Activated T-cell treated with anti-CD3 and anti-CD28 coated beads, Interleukin-2, amount 50 U/mL, for 24 hours (primary cell): Measurements from ENCODE around the gene RFX2.
"Not testable (repeated sequence)": the region's sequence is repeated elsewhere in the genome, so short reads cannot be mapped to it uniquely, and the experiment has no call there.

ENCODE experiments used
- DNase-seq: peaks from one replicate; pipeline ENCODE4 v3.0.0-alpha.2; 2020
- H3K27ac Mint-ChIP-seq: 2 replicates; pipeline ENCODE4 v1.8.0; 2020; ENCODE audit warnings: mild to moderate bottlenecking, mixed read lengths
- H3K27me3 Mint-ChIP-seq: 2 replicates; pipeline ENCODE4 v1.8.0; 2020; ENCODE audit warnings: mixed read lengths
- H3K36me3 Mint-ChIP-seq: 2 replicates; pipeline ENCODE4 v1.8.0; 2020; ENCODE audit warnings: low read depth, mixed read lengths
- H3K4me1 Mint-ChIP-seq: 2 replicates; pipeline ENCODE4 v1.8.0; 2020; ENCODE audit warnings: low read depth, mixed read lengths
- H3K4me3 Mint-ChIP-seq: 2 replicates; pipeline ENCODE4 v1.8.0; 2020; ENCODE audit warnings: mild to moderate bottlenecking, moderate library complexity, mixed read lengths
- H3K9me3 Mint-ChIP-seq: 2 replicates; pipeline ENCODE4 v1.8.0; 2020; ENCODE audit warnings: mixed read lengths

RFX2 gene

DNA sequence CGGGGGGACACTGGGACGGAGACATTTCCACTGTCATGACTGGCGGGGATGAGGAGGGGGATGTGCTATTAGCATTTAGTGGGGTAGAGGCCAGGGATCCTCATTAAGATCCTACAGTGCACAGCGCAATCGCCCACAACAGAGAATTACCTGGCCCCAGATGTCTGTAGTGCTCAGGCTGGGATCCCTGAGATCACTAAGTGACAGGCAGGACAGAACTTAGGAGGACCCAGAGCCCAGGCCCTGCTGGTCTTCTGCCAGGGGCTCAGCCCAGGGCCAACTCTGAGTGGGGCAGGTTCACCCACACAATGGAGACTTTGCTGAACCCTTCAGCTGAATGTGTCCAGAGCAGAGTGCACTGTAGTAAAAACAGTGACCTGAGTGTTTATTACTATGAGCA is 136.9 kb downstream of the RFX2 start:
- Mint-ChIP-seq H3K4me3 (no peak overlapping the region), H3K9me3 (no peaks in the 10 kb centered on the region), H3K27ac (peak overlapping the region; percentile 50), H3K36me3 (peaks cover 83% of the 10 kb centered on the region), H3K4me1 (peaks cover 84% of the 10 kb centered on the region), H3K27me3 (no peaks in the 10 kb centered on the region)
- DNase-seq, result no peak

GRCh38 chr19:5972355-5972731 is 138.0 kb downstream of the RFX2 start:
- peak overlapping the region; percentile 67 for H3K27ac Mint-ChIP-seq

GRCh38 chr19:5971714-5972354 is 138.5 kb downstream of the RFX2 start:
- DNase-seq, result no peak
- peak overlapping the region; percentile 79 for H3K27ac Mint-ChIP-seq
- no peak overlapping the region for H3K4me3 Mint-ChIP-seq
- H3K9me3 Mint-ChIP-seq, result no peaks in the 10 kb centered on the region
- H3K4me1 Mint-ChIP-seq, result peaks cover 94% of the 10 kb centered on the region
- H3K36me3 Mint-ChIP-seq, result peaks cover 83% of the 10 kb centered on the region
- H3K27me3 Mint-ChIP-seq, result no peaks in the 10 kb centered on the region

More at GRCh38 chr19:5972355-5972731, 138.0 kb downstream of the RFX2 start:
- H3K36me3 Mint-ChIP-seq, result peaks cover 84% of the 10 kb centered on the region
- no peaks in the 10 kb centered on the region for H3K27me3 Mint-ChIP-seq
- H3K4me3 Mint-ChIP-seq, result no peak overlapping the region
- no peak for DNase-seq
- no peaks in the 10 kb centered on the region for H3K9me3 Mint-ChIP-seq
- peaks cover 93% of the 10 kb centered on the region for H3K4me1 Mint-ChIP-seq

- no peaks in the 10 kb centered on the region for H3K9me3 Mint-ChIP-seq
- H3K4me1 Mint-ChIP-seq, result peaks cover 93% of the 10 kb centered on the region
- peak overlapping the region; percentile 92 for H3K27ac Mint-ChIP-seq
These were observed 140.8 kb downstream of the RFX2 start for GRCh38 chr19:5969476-5969875.

DNA sequence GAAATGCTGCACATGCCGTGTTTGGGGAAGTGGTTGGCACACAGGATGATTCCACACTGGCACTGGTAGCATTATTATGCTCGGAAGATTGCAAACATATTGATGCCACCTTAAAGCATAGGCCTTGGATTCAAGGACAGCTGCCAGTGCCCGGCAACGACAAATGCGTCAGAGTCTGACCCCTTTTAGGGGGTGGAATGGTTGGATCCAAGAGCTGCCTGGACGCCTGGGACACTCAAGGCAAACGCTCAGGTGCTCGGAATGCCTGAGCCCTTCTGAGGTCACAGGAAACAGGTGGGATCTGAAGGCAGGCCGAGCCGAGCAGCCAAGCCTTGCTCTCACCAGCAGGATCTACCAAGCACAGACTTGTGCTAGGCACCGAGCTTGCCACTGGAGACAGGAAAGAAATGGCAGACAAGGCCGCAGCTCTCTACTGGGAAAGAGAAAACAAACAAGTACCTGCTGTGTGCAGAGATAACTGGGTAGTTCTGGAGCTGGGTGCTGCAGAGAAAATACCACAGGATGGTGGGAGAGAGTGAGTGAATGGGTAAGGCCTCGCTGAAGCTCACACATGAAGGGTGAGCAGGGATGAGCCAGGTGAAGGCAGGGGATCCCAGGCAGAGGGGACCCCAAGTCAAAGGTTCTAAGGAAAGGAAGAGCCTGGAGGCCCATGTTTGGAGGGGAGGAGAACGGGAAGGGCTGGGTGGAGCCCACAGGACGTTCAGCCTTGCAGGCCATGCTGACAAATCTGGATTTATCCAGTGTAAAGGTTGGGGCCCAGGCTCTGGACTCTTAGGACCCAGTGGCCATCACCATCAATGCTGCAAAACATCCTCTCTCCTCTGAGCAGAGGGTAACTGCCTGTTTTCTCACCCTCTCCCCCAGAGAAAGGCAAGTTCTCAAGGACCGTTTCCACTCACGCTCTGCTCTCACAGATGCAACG is 141.6 kb downstream of the RFX2 start:
- peaks cover 81% of the 10 kb centered on the region for H3K36me3 Mint-ChIP-seq
- DNase-seq, result no peak
- H3K4me3 Mint-ChIP-seq, result no peak overlapping the region
- H3K27me3 Mint-ChIP-seq, result no peaks in the 10 kb centered on the region
- peak overlapping the region; percentile 92 for H3K27ac Mint-ChIP-seq
- no peaks in the 10 kb centered on the region for H3K9me3 Mint-ChIP-seq
- H3K4me1 Mint-ChIP-seq, result peaks cover 94% of the 10 kb centered on the region

More at GRCh38 chr19:5969476-5969875, 140.8 kb downstream of the RFX2 start:
- Mint-ChIP-seq H3K27me3 (no peaks in the 10 kb centered on the region), H3K4me3 (no peak overlapping the region), H3K36me3 (peaks cover 82% of the 10 kb centered on the region)
- no peak for DNase-seq

DNA sequence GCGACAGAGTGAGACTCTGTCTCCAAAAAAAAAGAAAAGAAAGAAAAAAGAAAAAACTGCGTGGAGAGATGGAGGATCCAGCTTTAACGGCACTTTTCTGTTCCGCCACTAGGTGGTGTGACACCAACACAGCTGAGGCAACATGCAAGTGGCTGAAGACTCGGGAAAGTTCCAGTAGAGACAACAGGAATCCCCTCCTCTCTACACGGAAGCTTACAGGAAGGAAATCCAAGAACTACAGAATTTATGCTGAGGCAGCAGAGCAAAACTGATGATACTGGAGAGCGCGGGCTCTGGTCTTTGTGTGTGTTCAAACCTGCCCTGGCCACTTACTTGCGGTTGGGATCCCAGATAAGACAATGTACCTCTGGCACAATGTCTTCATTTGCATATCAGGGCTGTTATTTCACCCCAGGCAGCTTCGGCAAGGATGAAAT is 142.3 kb downstream of the RFX2 start:
- Mint-ChIP-seq H3K27ac (peak overlapping the region; percentile 92), H3K4me1 (peaks cover 94% of the 10 kb centered on the region), H3K4me3 (peak overlapping the region; percentile 29), H3K9me3 (no peaks in the 10 kb centered on the region), H3K27me3 (no peaks in the 10 kb centered on the region), H3K36me3 (peaks cover 76% of the 10 kb centered on the region)
- peak; percentile 68 for DNase-seq

GRCh38 chr19:5967571-5967970 is 142.7 kb downstream of the RFX2 start:
- H3K36me3 Mint-ChIP-seq, result peaks cover 73% of the 10 kb centered on the region
- H3K4me3 Mint-ChIP-seq, result no peak overlapping the region
- H3K9me3 Mint-ChIP-seq, result no peaks in the 10 kb centered on the region
- peak overlapping the region; percentile 92 for H3K27ac Mint-ChIP-seq
- H3K4me1 Mint-ChIP-seq, result peaks cover 94% of the 10 kb centered on the region
- H3K27me3 Mint-ChIP-seq, result no peaks in the 10 kb centered on the region
- DNase-seq, result no peak

GRCh38 chr19:5966941-5967340 is 143.4 kb downstream of the RFX2 start:
- H3K27ac Mint-ChIP-seq, result peak overlapping the region; percentile 92
- H3K36me3 Mint-ChIP-seq, result peaks cover 68% of the 10 kb centered on the region

DNA sequence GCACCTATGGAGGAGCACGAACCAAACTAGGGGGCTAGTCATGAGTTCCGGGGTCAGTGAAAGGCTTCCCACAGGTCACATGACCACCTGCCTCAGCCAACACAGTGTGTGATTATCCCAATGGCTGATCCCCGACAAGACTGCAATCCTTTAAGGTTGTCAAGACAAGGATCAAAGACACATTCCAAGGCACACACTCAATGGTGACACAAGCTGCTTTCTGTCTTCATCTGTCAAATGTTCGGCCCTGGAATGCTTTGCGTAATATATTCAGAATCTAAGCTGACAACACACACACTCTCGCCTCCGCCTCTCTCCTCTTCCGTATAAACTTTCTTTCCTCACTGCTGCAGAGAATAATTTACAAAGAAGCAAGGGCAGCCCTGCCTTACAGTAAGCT is 144.1 kb downstream of the RFX2 start:
- peaks cover 94% of the 10 kb centered on the region for H3K4me1 Mint-ChIP-seq
- DNase-seq, result no peak
- peak overlapping the region; percentile 63 for H3K27ac Mint-ChIP-seq
- no peak overlapping the region for H3K4me3 Mint-ChIP-seq
- H3K36me3 Mint-ChIP-seq, result peaks cover 64% of the 10 kb centered on the region
- H3K9me3 Mint-ChIP-seq, result no peaks in the 10 kb centered on the region
- no peaks in the 10 kb centered on the region for H3K27me3 Mint-ChIP-seq

More at GRCh38 chr19:5966941-5967340, 143.4 kb downstream of the RFX2 start:
- no peak for DNase-seq
- no peaks in the 10 kb centered on the region for H3K27me3 Mint-ChIP-seq
- H3K4me1 Mint-ChIP-seq, result peaks cover 94% of the 10 kb centered on the region
- H3K9me3 Mint-ChIP-seq, result no peaks in the 10 kb centered on the region
- H3K4me3 Mint-ChIP-seq, result no peak overlapping the region

DNA sequence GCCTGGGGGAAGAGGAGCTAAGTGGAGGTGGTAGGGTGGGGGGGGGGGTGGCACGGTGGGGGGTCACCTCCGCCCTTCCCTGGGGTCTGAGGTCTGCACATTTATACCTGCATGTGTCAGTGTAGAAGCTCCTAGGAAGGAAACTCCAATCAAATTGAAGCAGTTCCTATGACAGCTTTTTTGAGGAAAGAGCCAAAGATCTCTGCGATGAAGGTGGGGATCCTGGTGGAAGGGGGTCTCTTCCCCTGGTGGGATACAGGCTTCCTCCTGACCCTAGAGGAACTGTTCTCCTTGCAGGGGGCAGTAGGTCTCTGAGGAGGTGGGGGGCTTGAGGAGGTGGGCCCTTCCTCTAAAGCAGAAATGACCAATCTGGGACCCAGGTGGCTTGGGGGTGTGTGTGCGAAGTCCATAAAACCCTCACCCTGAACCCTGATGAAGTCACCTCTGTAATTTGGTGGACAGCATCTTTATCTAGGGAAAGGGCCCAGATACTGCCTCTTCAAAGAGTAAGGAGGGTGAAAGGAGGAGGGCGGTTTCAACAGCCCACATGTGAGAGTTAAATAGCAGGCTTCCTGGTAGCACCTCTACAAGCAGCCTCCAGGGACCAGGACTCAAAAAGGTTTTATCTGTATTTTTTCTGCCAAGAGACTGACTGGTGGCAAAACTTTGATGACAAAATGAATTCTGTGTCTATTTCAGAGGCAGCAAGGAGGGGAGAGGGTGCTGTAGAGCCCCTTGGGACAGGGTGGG is 145.3 kb downstream of the RFX2 start:
- Mint-ChIP-seq H3K4me1 (peaks cover 97% of the 10 kb centered on the region), H3K4me3 (no peak overlapping the region), H3K27ac (peak overlapping the region; percentile 84), H3K27me3 (no peaks in the 10 kb centered on the region), H3K9me3 (no peaks in the 10 kb centered on the region), H3K36me3 (peaks cover 54% of the 10 kb centered on the region)
- no peak for DNase-seq

DNA sequence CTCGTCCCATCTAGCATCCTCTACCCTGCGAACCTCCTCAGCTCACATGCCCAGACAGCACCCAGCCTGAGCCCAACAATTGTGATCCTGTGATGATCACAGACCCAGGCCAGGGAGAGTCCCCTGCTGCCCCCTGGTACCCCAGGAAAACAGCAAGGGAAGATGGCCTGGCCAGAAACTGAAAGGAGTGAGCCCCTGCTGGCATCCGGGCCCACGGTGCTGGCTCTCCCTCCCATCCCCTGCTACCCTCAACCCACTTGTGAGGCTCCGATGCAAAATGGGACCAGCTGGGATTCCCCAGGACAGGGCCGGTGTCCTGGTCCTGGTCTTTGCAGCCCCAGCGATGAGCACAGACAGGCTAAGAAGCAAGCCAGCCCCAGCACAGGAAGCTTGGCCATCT is 146.4 kb downstream of the RFX2 start:
- no peaks in the 10 kb centered on the region for H3K9me3 Mint-ChIP-seq
- peaks cover 97% of the 10 kb centered on the region for H3K4me1 Mint-ChIP-seq
- H3K4me3 Mint-ChIP-seq, result no peak overlapping the region
- DNase-seq, result no peak
- H3K36me3 Mint-ChIP-seq, result peaks cover 50% of the 10 kb centered on the region
- peak overlapping the region; percentile 84 for H3K27ac Mint-ChIP-seq
- no peaks in the 10 kb centered on the region for H3K27me3 Mint-ChIP-seq

DNA sequence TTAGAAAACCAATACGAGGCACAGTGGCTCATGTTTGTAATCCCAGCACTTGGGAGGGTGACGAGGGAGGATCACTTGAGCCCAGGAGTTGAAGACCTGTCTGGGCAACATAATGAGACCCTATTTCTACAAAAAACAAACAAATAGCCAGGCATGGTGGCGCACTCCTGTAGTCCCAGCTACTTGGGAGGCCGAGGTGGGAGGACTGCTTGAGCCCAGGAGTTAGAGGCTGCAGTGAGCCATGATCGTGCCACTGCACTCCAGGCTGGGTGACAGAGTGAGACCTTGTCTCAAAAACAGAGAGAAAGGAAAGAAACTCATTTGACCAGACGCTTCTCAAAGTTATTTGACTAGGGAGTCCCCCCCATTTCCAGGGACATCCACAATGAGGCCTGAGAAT is 147.0 kb downstream of the RFX2 start:
- DNase-seq, H3K27me3 Mint-ChIP-seq, H3K9me3 Mint-ChIP-seq, H3K4me3 Mint-ChIP-seq: not testable (repeated sequence)
- Mint-ChIP-seq H3K4me1 (peaks cover 95% of the 10 kb centered on the region), H3K36me3 (peaks cover 48% of the 10 kb centered on the region), H3K27ac (peak overlapping the region; percentile 84)

- H3K36me3 Mint-ChIP-seq, result peaks cover 51% of the 10 kb centered on the region
- H3K4me3 Mint-ChIP-seq, result peak overlapping the region; percentile 61
- H3K27me3 Mint-ChIP-seq, result no peaks in the 10 kb centered on the region
- peaks cover 94% of the 10 kb centered on the region for H3K4me1 Mint-ChIP-seq
- peak; percentile 57 for DNase-seq
- H3K9me3 Mint-ChIP-seq, result no peaks in the 10 kb centered on the region
- H3K27ac Mint-ChIP-seq, result peak overlapping the region; percentile 84
These were observed 148.0 kb downstream of the RFX2 start for GRCh38 chr19:5961969-5962945.
